ENCODE results near the gene CD8A.

CD8A gene

GRCh38 chr2:86778957-86779356 is 11.8 kb downstream of the CD8A start:
- Mint-ChIP-seq H3K27ac (no peak overlapping the region), H3K27me3 (no peaks in the 10 kb centered on the region), H3K4me1 (peaks cover 11% of the 10 kb centered on the region), H3K9me3 (no peaks in the 10 kb centered on the region), H3K36me3 (peaks cover 10% of the 10 kb centered on the region), H3K4me3 (no peak overlapping the region)
- DNase-seq (ENCODE audit: low spot score in 2 of 2), result no peak
- no peak for ATAC-seq (ENCODE audit: low read depth)

DNA sequence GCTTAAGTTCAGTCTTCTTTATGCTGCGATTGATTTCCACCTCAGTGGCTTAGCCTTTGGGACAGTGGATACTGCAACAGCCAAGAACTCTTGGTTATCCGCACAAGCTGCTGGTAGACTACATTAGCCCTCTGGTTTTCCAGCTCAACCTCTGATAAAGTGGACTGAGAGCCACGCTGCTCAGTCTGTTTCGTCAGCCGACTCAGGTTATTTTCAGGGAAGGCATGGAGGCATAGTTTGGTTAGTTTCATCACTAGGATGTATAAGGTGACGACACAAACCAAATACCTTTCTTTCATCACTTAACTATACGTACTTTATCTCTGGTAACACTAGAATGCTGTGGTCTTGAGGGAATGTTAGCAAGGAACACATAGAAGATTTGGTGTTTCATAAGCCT is 14.2 kb downstream of the CD8A start:
- Mint-ChIP-seq H3K27me3 (no peaks in the 10 kb centered on the region), H3K9me3 (no peaks in the 10 kb centered on the region), H3K4me1 (peaks cover 8% of the 10 kb centered on the region), H3K27ac (no peak overlapping the region), H3K36me3 (peaks cover 19% of the 10 kb centered on the region), H3K4me3 (no peak overlapping the region)
- DNase-seq (ENCODE audit: low spot score in 2 of 2), result no peak
- ATAC-seq (ENCODE audit: low read depth), result no peak

DNA sequence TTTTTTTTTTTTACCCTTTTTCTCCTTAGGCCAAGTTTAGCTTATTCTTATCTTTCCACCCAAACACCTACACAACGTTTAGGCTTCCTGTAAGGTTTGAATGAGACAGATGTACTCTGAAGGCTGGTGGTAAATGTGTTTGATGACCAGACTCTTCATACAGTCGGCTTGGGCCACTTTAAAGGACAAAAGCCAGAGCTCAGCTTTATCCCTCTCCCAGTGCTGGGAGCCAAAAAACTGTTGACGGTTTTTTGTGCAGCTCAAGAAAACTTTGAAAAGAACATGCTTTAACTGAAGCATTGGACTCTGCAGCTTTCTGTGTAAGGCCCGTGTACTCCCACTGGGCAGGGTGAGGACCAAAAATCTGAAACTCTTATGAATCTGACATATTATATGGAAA is 15.4 kb downstream of the CD8A start:
- ATAC-seq (ENCODE audit: low read depth) (no peak), DNase-seq (ENCODE audit: low spot score in 2 of 2) (no peak)
- H3K4me1 Mint-ChIP-seq, result peaks cover 2% of the 10 kb centered on the region
- H3K36me3 Mint-ChIP-seq, result peaks cover 26% of the 10 kb centered on the region
- no peaks in the 10 kb centered on the region for H3K27me3 Mint-ChIP-seq
- H3K4me3 Mint-ChIP-seq, result no peak overlapping the region
- H3K27ac Mint-ChIP-seq, result no peak overlapping the region
- no peaks in the 10 kb centered on the region for H3K9me3 Mint-ChIP-seq

DNA sequence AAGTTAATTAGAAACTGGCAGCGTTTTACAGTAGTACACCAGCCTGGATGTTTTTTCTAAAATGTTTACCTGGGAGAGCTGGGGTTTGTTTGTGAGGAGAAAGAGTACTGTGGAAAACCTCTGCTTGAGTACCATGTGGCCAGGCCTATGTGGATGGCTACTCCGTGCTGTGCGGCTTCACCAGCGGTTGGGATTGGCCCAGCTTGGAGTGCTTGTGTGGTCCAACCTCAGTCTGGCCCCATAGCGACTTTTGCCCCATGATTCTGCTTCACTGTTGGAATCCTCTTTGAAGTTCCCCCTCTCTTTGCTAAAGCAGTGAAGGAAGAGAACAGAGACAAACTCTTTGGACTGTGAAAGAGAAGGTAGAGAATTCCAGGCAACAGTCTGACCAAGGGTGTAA is 15.9 kb downstream of the CD8A start:
- Mint-ChIP-seq H3K4me1 (peaks cover 2% of the 10 kb centered on the region), H3K27me3 (no peaks in the 10 kb centered on the region), H3K27ac (no peak overlapping the region), H3K9me3 (no peaks in the 10 kb centered on the region), H3K36me3 (peaks cover 26% of the 10 kb centered on the region), H3K4me3 (no peak overlapping the region)
- ATAC-seq (ENCODE audit: low read depth), result no peak
- DNase-seq (ENCODE audit: low spot score in 2 of 2), result no peak

GRCh38 chr2:86772611-86773010 is 18.1 kb downstream of the CD8A start:
- Mint-ChIP-seq H3K4me3 (no peak overlapping the region), H3K4me1 (peaks cover 2% of the 10 kb centered on the region)
- no peak for ATAC-seq (ENCODE audit: low read depth)

GRCh38 chr2:86770816-86771301 is 19.9 kb downstream of the CD8A start:
- ATAC-seq (ENCODE audit: low read depth), result no peak
- H3K4me1 Mint-ChIP-seq, result no peaks in the 10 kb centered on the region
- no peak overlapping the region for H3K27ac Mint-ChIP-seq
- no peak overlapping the region for H3K4me3 Mint-ChIP-seq
- no peaks in the 10 kb centered on the region for H3K27me3 Mint-ChIP-seq
- no peaks in the 10 kb centered on the region for H3K9me3 Mint-ChIP-seq
- peaks cover 33% of the 10 kb centered on the region for H3K36me3 Mint-ChIP-seq
- DNase-seq (ENCODE audit: low spot score in 2 of 2), result no peak

More at GRCh38 chr2:86772611-86773010, 18.1 kb downstream of the CD8A start:
- no peaks in the 10 kb centered on the region for H3K27me3 Mint-ChIP-seq
- DNase-seq (ENCODE audit: low spot score in 2 of 2), result no peak
- no peak overlapping the region for H3K27ac Mint-ChIP-seq
- H3K36me3 Mint-ChIP-seq, result peaks cover 32% of the 10 kb centered on the region
- no peaks in the 10 kb centered on the region for H3K9me3 Mint-ChIP-seq

DNA sequence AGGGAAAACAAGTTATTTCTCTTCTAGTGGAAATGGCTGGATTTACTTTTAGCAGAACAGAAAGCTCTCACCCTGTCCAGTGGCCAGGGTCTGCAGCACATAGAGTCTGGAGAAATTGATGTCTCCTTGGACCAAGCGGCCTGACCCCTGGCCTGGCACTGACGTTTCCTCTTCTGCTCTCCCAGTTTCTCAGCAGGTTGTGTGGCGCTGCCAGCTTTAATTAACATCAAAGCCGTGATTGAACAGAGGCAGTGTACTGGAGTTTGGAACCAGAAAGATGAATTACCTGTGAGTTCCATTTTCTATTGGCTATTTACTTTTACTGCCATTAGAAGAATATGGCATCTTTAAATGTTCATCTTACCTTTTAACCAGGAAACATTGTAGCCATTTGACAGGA is 20.9 kb downstream of the CD8A start:
- H3K4me1 Mint-ChIP-seq, result peaks cover under 1% of the 10 kb centered on the region
- DNase-seq (ENCODE audit: low spot score in 2 of 2) (no peak), ATAC-seq (ENCODE audit: low read depth) (no peak)
- H3K36me3 Mint-ChIP-seq, result peaks cover 31% of the 10 kb centered on the region
- no peak overlapping the region for H3K27ac Mint-ChIP-seq
- no peaks in the 10 kb centered on the region for H3K27me3 Mint-ChIP-seq
- no peak overlapping the region for H3K4me3 Mint-ChIP-seq
- H3K9me3 Mint-ChIP-seq, result no peaks in the 10 kb centered on the region

GRCh38 chr2:86768189-86768949 is 22.3 kb downstream of the CD8A start:
- Mint-ChIP-seq H3K9me3 (no peaks in the 10 kb centered on the region), H3K27ac (peak overlapping the region; percentile 75), H3K27me3 (no peaks in the 10 kb centered on the region), H3K36me3 (peaks cover 24% of the 10 kb centered on the region), H3K4me3 (no peak overlapping the region), H3K4me1 (peaks cover 4% of the 10 kb centered on the region)
- DNase-seq (ENCODE audit: low spot score in 2 of 2) (no peak), ATAC-seq (ENCODE audit: low read depth) (no peak)

DNA sequence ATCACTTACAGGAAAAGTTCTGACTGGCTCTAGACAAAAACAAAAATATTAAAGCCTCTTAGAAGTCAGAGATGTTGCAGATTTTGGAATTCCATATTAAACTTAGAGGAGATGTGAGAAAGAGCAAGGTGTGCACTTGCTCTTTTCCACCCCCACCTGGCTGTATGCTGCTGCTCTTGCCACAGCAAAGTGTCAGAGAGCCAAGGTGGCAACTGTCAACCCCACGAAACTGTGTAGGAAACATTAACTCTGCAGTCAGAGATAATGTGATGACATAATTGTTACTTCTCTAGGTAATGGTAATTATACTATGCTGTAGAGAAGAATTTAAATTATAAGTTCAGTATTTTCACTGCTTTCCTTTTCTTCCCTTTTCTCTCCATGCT is 25.4 kb downstream of the CD8A start:
- DNase-seq (ENCODE audit: low spot score in 2 of 2) (no peak), ATAC-seq (ENCODE audit: low read depth) (no peak)
- Mint-ChIP-seq H3K4me1 (peaks cover 15% of the 10 kb centered on the region), H3K27me3 (no peaks in the 10 kb centered on the region), H3K9me3 (no peaks in the 10 kb centered on the region), H3K36me3 (peaks cover 17% of the 10 kb centered on the region), H3K27ac (no peak overlapping the region), H3K4me3 (no peak overlapping the region)

DNA sequence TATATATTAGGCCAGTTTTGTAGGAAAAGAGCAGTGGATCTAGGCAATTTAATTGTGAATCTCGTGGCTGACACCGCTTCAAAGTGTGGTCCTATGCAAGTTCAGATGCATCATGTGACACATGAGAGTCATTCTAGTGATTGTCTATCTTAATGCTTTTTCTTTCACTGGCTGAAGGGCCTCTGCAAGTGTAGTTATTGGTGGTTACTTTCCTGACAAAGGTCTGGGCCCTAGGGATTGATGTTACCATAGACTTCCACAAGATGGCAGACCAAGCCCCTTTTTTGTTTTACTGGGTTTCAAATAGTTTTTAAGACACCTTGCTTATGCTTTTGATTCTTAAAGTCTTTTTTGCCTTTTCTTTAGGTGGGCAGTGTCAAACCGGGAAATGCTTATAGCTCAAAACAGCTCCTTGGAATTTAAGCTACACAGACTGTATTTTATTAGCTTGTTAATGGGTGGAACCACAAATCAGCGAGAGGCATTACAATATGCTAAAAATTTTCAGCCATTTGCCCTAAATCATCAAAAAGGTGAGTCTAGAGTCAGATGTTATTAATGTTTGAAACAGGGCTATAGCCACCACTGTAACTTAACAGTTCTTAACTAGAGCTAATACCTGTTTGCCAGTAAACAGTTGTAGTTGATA is 25.9 kb downstream of the CD8A start:
- peaks cover 15% of the 10 kb centered on the region for H3K4me1 Mint-ChIP-seq
- peak in 1 of 2 donors; percentile 33 for DNase-seq (ENCODE audit: low spot score in 2 of 2)
- H3K4me3 Mint-ChIP-seq, result no peak overlapping the region
- H3K9me3 Mint-ChIP-seq, result no peaks in the 10 kb centered on the region
- H3K36me3 Mint-ChIP-seq, result peaks cover 18% of the 10 kb centered on the region
- ATAC-seq (ENCODE audit: low read depth), result peak; percentile 54
- H3K27ac Mint-ChIP-seq, result peak overlapping the region; percentile 50
- no peaks in the 10 kb centered on the region for H3K27me3 Mint-ChIP-seq

- no peak for ATAC-seq (ENCODE audit: low read depth)
- Mint-ChIP-seq H3K36me3 (peaks cover 20% of the 10 kb centered on the region), H3K9me3 (no peaks in the 10 kb centered on the region), H3K27me3 (no peaks in the 10 kb centered on the region), H3K4me1 (peaks cover 15% of the 10 kb centered on the region), H3K4me3 (no peak overlapping the region), H3K27ac (peak overlapping the region; percentile 81)
- DNase-seq (ENCODE audit: low spot score in 2 of 2), result no peak
Observed at GRCh38 chr2:86760371-86760770, 30.3 kb downstream of the CD8A start.

DNA sequence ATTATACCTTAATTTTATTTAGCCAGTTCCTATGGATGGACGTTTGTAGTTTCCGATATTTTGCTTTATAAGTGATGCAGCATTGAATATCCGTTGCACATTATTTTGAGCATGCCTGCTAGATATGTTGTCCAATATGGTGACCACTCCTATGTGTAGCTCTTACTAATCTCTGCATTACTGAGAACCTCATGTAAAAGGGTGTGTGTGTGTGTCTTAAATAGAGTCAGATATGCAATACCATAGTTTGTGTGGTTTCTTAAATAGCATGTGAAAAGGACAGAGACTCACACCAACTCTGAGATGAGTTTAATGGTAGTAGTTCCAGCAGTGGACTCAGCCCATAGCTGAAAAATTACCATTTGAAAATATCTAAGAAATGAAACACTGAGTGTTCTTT is 32.3 kb downstream of the CD8A start:
- H3K27me3 Mint-ChIP-seq, result no peaks in the 10 kb centered on the region
- peaks cover 11% of the 10 kb centered on the region for H3K4me1 Mint-ChIP-seq
- DNase-seq (ENCODE audit: low spot score in 2 of 2) (no peak), ATAC-seq (ENCODE audit: low read depth) (no peak)
- H3K9me3 Mint-ChIP-seq, result no peaks in the 10 kb centered on the region
- H3K36me3 Mint-ChIP-seq, result peaks cover 20% of the 10 kb centered on the region
- H3K4me3 Mint-ChIP-seq, result no peak overlapping the region
- peak overlapping the region; percentile 67 for H3K27ac Mint-ChIP-seq

DNA sequence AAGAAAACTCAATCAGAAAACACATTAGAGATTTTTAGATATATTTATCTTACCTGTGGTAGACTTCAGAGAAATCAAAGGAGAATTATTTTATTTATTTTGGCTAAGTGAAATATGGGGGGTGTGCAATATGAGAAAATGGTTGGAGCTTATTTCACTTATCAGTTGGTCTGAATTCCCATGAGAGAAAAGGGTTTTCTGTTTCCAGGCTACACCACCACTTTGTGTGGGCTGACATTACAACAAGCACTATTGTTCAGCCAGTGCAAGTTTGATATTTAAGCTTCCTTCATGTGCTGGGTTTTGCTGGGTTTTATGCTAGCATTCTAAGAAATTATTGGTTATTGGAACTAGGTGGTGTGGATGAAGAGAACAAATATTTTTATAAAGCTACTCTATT is 37.1 kb downstream of the CD8A start:
- peaks cover 35% of the 10 kb centered on the region for H3K36me3 Mint-ChIP-seq
- H3K4me3 Mint-ChIP-seq, result no peak overlapping the region
- H3K27me3 Mint-ChIP-seq, result no peaks in the 10 kb centered on the region
- peaks cover 2% of the 10 kb centered on the region for H3K4me1 Mint-ChIP-seq
- ATAC-seq (ENCODE audit: low read depth) (no peak), DNase-seq (ENCODE audit: low spot score in 2 of 2) (no peak)
- H3K27ac Mint-ChIP-seq, result no peak overlapping the region
- peaks cover 8% of the 10 kb centered on the region for H3K9me3 Mint-ChIP-seq

DNA sequence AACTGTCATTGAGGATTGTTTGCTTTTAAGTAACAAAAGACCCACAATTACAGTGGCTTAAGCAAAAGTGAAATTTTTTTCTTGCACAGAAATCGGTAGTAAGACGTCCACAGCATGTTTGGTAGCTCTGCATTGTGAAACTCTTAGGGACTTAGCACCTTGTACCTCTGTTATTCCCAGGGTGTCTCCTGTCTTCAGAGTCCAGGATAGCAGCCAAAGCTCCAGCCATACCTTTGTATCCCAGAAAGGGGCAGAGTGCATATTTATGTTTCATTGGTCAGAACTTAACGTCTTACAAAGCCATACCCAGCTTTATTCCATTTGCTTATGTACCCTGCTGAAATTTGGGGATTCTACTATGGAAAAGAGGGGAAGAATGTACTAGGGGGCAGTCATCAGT is 37.8 kb downstream of the CD8A start:
- peaks cover 3% of the 10 kb centered on the region for H3K4me1 Mint-ChIP-seq
- H3K27ac Mint-ChIP-seq, result no peak overlapping the region
- no peaks in the 10 kb centered on the region for H3K27me3 Mint-ChIP-seq

DNA sequence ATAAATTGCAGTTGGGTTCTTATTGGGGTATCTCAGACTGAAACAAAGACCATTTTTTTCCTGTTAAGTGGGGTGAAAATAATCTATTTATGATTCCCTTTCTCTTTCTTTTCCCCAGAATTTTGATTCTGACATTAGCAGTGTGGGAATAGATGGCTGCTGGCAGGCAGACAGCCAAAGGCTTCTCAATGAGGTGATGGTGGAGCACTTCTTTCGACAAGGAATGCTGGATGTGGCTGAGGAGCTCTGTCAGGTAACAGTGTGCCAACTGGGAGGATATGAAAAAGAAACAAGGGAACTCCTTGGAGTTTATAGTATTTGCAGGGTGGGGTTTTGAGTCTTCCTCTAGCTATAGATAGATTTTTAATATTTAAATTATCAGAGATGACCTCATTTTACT is 38.9 kb downstream of the CD8A start:
- Mint-ChIP-seq H3K36me3 (peaks cover 30% of the 10 kb centered on the region), H3K4me3 (no peak overlapping the region), H3K27me3 (no peaks in the 10 kb centered on the region), H3K9me3 (peaks cover 8% of the 10 kb centered on the region), H3K4me1 (peaks cover 10% of the 10 kb centered on the region), H3K27ac (no peak overlapping the region)
- no peak for ATAC-seq (ENCODE audit: low read depth)
- DNase-seq (ENCODE audit: low spot score in 2 of 2), result no peak

More for the DNA sequence above, 37.8 kb downstream of the CD8A start:
- DNase-seq (ENCODE audit: low spot score in 2 of 2), result no peak
- Mint-ChIP-seq H3K36me3 (peaks cover 32% of the 10 kb centered on the region), H3K9me3 (peaks cover 8% of the 10 kb centered on the region), H3K4me3 (no peak overlapping the region)
- no peak for ATAC-seq (ENCODE audit: low read depth)

Measured in memory B cell (primary cell).